Measurements from ENCODE around the gene TC2N.

- TF ChIP-seq CTCF (IDR thresholded peaks at IDR 0.05; ENCODE audit: insufficient read depth, low read depth, low read length): no peak
- no peak for TF ChIP-seq EZH2 (IDR thresholded peaks at IDR 0.05; ENCODE audit: insufficient read depth, low read length)
These were observed 23.8 kb upstream of the TC2N start for GRCh38 chr14:91891101-91891500.

Measured in astrocyte (in vitro differentiated cells and primary cell).